Stomach smooth muscle (tissue), 2 donors: ENCODE results near the gene TBC1D1.
"Not testable (repeated sequence)": the region's sequence is repeated elsewhere in the genome, so short reads cannot be mapped to it uniquely, and the experiment has no call there.

Experiments used
- H3K27ac ChIP-seq: one replicate; pipeline ENCODE4 v1.7.0; 2013; ENCODE audit warnings: mild to moderate bottlenecking, low read length, inconsistent platforms
- H3K27me3 ChIP-seq, 2 donors: one replicate each; pipeline ENCODE4 v1.7.0; 2013; ENCODE audit warnings: low read length in 2 of 2; ENCODE audit not compliant: insufficient read depth in 2 of 2, control insufficient read depth in 1 of 2
- H3K36me3 ChIP-seq, 2 donors: one replicate each; pipeline ENCODE4 v1.7.0; 2013; ENCODE audit warnings: low read length in 2 of 2; ENCODE audit not compliant: control insufficient read depth in 2 of 2, insufficient read depth in 2 of 2
- H3K4me1 ChIP-seq: one replicate; pipeline ENCODE4 v1.7.0; 2013; ENCODE audit warnings: low read length; ENCODE audit not compliant: control insufficient read depth, insufficient read depth
- H3K4me3 ChIP-seq, 2 donors: one replicate each; pipeline ENCODE4 v1.7.0; 2013; ENCODE audit warnings: low read length in 2 of 2
- H3K9ac ChIP-seq, 2 donors: one replicate each; pipeline ENCODE4 v1.7.0; 2013; ENCODE audit warnings: low read length in 2 of 2, mild to moderate bottlenecking in 1 of 2
- H3K9me3 ChIP-seq, 2 donors: one replicate each; pipeline ENCODE4 v1.7.0; 2013; ENCODE audit warnings: low read length in 2 of 2; ENCODE audit not compliant: control insufficient read depth in 2 of 2
- donor health status: healthy.
- donor health status: Pancreatic carcinoma.

TBC1D1 gene

GRCh38 chr4:37966044-37966443, 75.2 kb downstream of the TBC1D1 start:
- Histone ChIP-seq H3K27ac (no peak overlapping the region), H3K4me1 (peaks cover 38% of the 10 kb centered on the region), H3K9ac (no peak overlapping the region), H3K36me3 (no peaks in the 10 kb centered on the region), H3K4me3 (no peak overlapping the region), H3K27me3 (no peaks in the 10 kb centered on the region), H3K9me3 (no peaks in the 10 kb centered on the region)

- Histone ChIP-seq H3K9me3 (no peaks in the 10 kb centered on the region), H3K9ac (no peak overlapping the region), H3K27ac (no peak overlapping the region), H3K36me3 (no peaks in the 10 kb centered on the region), H3K27me3 (no peaks in the 10 kb centered on the region), H3K4me3 (no peak overlapping the region), H3K4me1 (peaks cover 38% of the 10 kb centered on the region)
Measured at GRCh38 chr4:37967736-37968135, 76.9 kb downstream of the TBC1D1 start.

- H3K27ac ChIP-seq = no peak overlapping the region
- no peaks in the 10 kb centered on the region for H3K9me3 ChIP-seq
Measured at GRCh38 chr4:37968747-37969146, 77.9 kb downstream of the TBC1D1 start.

GRCh38 chr4:37970702-37971101, 79.8 kb downstream of the TBC1D1 start:
- Histone ChIP-seq H3K9ac (no peak overlapping the region), H3K4me1 (peaks cover 33% of the 10 kb centered on the region), H3K27me3 (no peaks in the 10 kb centered on the region), H3K4me3 (no peak overlapping the region), H3K9me3 (no peaks in the 10 kb centered on the region), H3K36me3 (no peaks in the 10 kb centered on the region), H3K27ac (peak overlapping the region; percentile 53)

More at GRCh38 chr4:37968747-37969146, 77.9 kb downstream of the TBC1D1 start:
- Histone ChIP-seq H3K4me1 (peaks cover 42% of the 10 kb centered on the region), H3K27me3 (no peaks in the 10 kb centered on the region), H3K9ac (no peak overlapping the region), H3K36me3 (no peaks in the 10 kb centered on the region), H3K4me3 (no peak overlapping the region)

GRCh38 chr4:37971202-37971601, 80.3 kb downstream of the TBC1D1 start:
- Histone ChIP-seq H3K27me3 (no peaks in the 10 kb centered on the region), H3K4me3 (no peak overlapping the region), H3K4me1 (peaks cover 30% of the 10 kb centered on the region), H3K36me3 (no peaks in the 10 kb centered on the region), H3K9me3 (no peaks in the 10 kb centered on the region), H3K9ac (no peak overlapping the region), H3K27ac (peak overlapping the region; percentile 53)

GRCh38 chr4:37973441-37973840, 82.6 kb downstream of the TBC1D1 start:
- Histone ChIP-seq H3K4me3 (no peak overlapping the region), H3K4me1 (peaks cover 25% of the 10 kb centered on the region), H3K9ac (no peak overlapping the region), H3K9me3 (no peaks in the 10 kb centered on the region), H3K27me3 (no peaks in the 10 kb centered on the region), H3K36me3 (no peaks in the 10 kb centered on the region), H3K27ac (peak overlapping the region; percentile 41)

GRCh38 chr4:37975321-37975822, 84.5 kb downstream of the TBC1D1 start:
- H3K36me3 ChIP-seq, H3K27ac ChIP-seq, H3K27me3 ChIP-seq, H3K4me3 ChIP-seq, H3K9me3 ChIP-seq, H3K9ac ChIP-seq: not testable (repeated sequence)
- H3K4me1 ChIP-seq = peaks cover 20% of the 10 kb centered on the region

- H3K27ac ChIP-seq = peak overlapping the region; percentile 82
- no peaks in the 10 kb centered on the region for H3K9me3 ChIP-seq
- H3K4me3 ChIP-seq = peak overlapping the region; percentile 38 to 58
- H3K36me3 ChIP-seq = no peaks in the 10 kb centered on the region
- no peaks in the 10 kb centered on the region for H3K27me3 ChIP-seq
- H3K9ac ChIP-seq = peak overlapping the region; percentile 42 to 65
- peaks cover 21% of the 10 kb centered on the region for H3K4me1 ChIP-seq
Measured at GRCh38 chr4:37976507-37976906, 85.6 kb downstream of the TBC1D1 start.

GRCh38 chr4:37976991-37977470, 86.1 kb downstream of the TBC1D1 start:
- H3K27ac ChIP-seq = peak overlapping the region; percentile 87

GRCh38 chr4:37977471-37978247, 86.8 kb downstream of the TBC1D1 start:
- Histone ChIP-seq H3K27me3 (no peaks in the 10 kb centered on the region), H3K9ac (peak overlapping the region; percentile 62 to 73), H3K4me3 (peak overlapping the region; percentile 74 to 79), H3K27ac (peak overlapping the region; percentile 87), H3K4me1 (peaks cover 30% of the 10 kb centered on the region), H3K9me3 (no peaks in the 10 kb centered on the region), H3K36me3 (no peaks in the 10 kb centered on the region)

More at GRCh38 chr4:37976991-37977470, 86.1 kb downstream of the TBC1D1 start:
- peak overlapping the region; percentile 38 to 79 for H3K4me3 ChIP-seq
- H3K9me3 ChIP-seq = no peaks in the 10 kb centered on the region
- H3K9ac ChIP-seq = peak overlapping the region; percentile 42 to 65
- H3K36me3 ChIP-seq = no peaks in the 10 kb centered on the region
- H3K27me3 ChIP-seq = no peaks in the 10 kb centered on the region
- H3K4me1 ChIP-seq = peaks cover 25% of the 10 kb centered on the region
